Left lung (tissue), 10 donors: ENCODE data around the gene BRSK1. TPM values are rescaled to one million over a fixed set of nuclear protein-coding genes. Genes with fewer than 3 reads are reported as not detected.
A peak's percentile ranks its signal among the peaks of the same experiment; 100 is the strongest.

Experiments used
- ATAC-seq: fragments of 200-7000 bp; cut with Tn5 transposase; one replicate; pipeline ENCODE4 v1.9.1; 2020; ENCODE audit warnings: moderate library complexity
- DNase-seq, 4 donors: peaks; one replicate each; pipeline ENCODE4 v3.0.0-alpha.2; 2013 to 2020
- H3K27ac ChIP-seq, 2 donors: fragments of 200-600 bp; sonication (generic) in 1 of 2; one replicate each; pipeline versions ENCODE4 v1.5.0 to v1.8.0; 2020 to 2021
- H3K27me3 ChIP-seq, 2 donors: fragments of 200-600 bp; sonication (generic) in 1 of 2; one replicate each; pipeline versions ENCODE4 v1.5.0 to v1.8.0; 2020 to 2021
- H3K36me3 ChIP-seq, 2 donors: fragments of 200-600 bp; sonication (generic) in 1 of 2; one replicate each; pipeline versions ENCODE4 v1.5.0 to v1.8.0; 2020 to 2021
- H3K4me1 ChIP-seq, 2 donors: fragments of 200-600 bp; one replicate each; pipeline ENCODE4 v1.8.0; 2021
- H3K4me3 ChIP-seq, 2 donors: fragments of 200-600 bp; sonication (generic) in 1 of 2; one replicate each; pipeline versions ENCODE4 v1.5.0 to v1.8.0; 2020 to 2021; ENCODE audit warnings: mild to moderate bottlenecking in 1 of 2
- H3K9me3 ChIP-seq, 2 donors: fragments of 200-600 bp; sonication (generic) in 1 of 2; one replicate each; pipeline versions ENCODE4 v1.5.0 to v1.8.0; 2020 to 2021
- intact Hi-C, 2 donors: fragments of 100-400 bp; cut with DNase I; formaldehyde crosslinking; loops; one replicate each; pipeline versions ENCODE4 v1.11.2 to v1.14.2; 2022
- polyA plus RNA-seq, 6 donors: library from polyadenylated mRNA; unstranded; fragments of 120-200 nt; gene quantifications; one replicate each; pipeline ENCODE4 v1.2.1, GENCODE V29; 2013; ENCODE audit not compliant: insufficient read length in 6 of 6
- total RNA-seq, 2 donors: library from RNA; stranded (reverse); fragmentation: NEBNext Ultra II Directional; extraction: Animal tissue kit (Norgen Biotek cat#: 25700); gene quantifications; one replicate each; pipeline ENCODE4 v1.2.1, GENCODE V29; 2021
- TF ChIP-seq, protein P1 (sequence below), 2 donors: fragments of 200-600 bp; sonication (generic) in 1 of 2; IDR thresholded peaks; one replicate each; pipeline versions ENCODE4 v1.5.0 to v1.8.0; 2021; ENCODE audit warnings: antibody characterized with exemption in 2 of 2
- donor health status: DM: no; HTN: yes; CAD: no.
- donor health status: DM: no; HTN: no; CAD: no.

BRSK1 gene
- total and polyA plus RNA-seq, 8 donors = 2.2 to 18.1 (median 13.6) TPM

DNA sequence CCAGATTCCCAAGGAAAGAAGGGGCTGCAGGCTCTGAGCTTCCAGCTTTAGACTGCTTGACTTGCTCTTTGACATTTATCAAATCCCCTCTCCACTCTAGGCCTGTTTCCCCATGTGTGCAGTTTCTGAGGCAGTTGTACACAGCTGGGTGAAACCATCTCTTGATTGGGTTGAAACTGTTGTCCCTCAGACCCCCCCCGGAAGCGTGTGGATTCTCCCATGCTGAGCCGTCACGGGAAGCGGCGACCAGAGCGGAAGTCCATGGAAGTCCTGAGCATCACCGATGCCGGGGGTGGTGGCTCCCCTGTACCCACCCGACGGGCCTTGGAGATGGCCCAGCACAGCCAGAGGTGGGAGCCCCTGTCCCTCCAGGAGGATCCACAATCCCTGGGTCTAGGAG is 19.7 kb downstream of the BRSK1 start:
- TF ChIP-seq, protein P1, sequence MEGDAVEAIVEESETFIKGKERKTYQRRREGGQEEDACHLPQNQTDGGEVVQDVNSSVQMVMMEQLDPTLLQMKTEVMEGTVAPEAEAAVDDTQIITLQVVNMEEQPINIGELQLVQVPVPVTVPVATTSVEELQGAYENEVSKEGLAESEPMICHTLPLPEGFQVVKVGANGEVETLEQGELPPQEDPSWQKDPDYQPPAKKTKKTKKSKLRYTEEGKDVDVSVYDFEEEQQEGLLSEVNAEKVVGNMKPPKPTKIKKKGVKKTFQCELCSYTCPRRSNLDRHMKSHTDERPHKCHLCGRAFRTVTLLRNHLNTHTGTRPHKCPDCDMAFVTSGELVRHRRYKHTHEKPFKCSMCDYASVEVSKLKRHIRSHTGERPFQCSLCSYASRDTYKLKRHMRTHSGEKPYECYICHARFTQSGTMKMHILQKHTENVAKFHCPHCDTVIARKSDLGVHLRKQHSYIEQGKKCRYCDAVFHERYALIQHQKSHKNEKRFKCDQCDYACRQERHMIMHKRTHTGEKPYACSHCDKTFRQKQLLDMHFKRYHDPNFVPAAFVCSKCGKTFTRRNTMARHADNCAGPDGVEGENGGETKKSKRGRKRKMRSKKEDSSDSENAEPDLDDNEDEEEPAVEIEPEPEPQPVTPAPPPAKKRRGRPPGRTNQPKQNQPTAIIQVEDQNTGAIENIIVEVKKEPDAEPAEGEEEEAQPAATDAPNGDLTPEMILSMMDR (IDR thresholded peaks at IDR 0.05) = no peak
- Histone ChIP-seq H3K4me3 (no peak overlapping the region), H3K27ac (no peak overlapping the region), H3K27me3 (peaks cover 0 to 5% of the 10 kb centered on the region in 2 donors), H3K4me1 (peaks cover 0 to 10% of the 10 kb centered on the region in 2 donors), H3K9me3 (no peaks in the 10 kb centered on the region), H3K36me3 (no peaks in the 10 kb centered on the region)
- DNase-seq (no peak), ATAC-seq (no peak)
- intact Hi-C loops = loop anchor here in 1 of 2 donors (10.0 kb wide), 1 partner anchor 81 kb away; the partner anchor contains the start of genes RPL28 and TMEM238

DNA sequence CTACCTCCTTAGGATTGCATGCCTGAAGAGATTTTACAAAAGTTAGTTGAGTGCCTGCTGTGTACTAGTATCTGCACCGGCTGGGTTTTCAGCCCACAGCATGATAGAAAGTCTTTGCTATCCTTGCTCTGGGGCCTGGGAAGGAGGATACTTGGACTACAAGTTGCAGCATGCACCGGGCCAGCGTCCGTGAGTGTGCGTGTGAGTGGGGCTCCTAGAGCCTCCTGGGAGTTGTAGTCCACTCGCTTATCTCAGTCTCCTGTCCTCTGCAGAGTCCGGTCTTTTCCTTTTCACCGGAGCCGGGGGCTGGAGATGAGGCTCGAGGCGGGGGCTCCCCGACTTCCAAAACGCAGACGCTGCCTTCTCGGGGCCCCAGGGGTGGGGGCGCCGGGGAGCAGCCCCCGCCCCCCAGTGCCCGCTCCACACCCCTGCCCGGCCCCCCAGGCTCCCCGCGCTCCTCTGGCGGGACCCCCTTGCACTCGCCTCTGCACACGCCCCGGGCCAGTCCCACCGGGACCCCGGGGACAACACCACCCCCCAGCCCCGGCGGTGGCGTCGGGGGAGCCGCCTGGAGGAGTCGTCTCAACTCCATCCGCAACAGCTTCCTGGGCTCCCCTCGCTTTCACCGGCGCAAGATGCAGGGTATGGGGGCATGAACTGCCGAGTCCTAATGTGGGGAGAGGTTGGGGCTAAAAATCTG is 20.6 kb downstream of the BRSK1 start:
- no peak for DNase-seq
- Histone ChIP-seq H3K27me3 (peaks cover 0 to 5% of the 10 kb centered on the region in 2 donors), H3K9me3 (no peaks in the 10 kb centered on the region), H3K36me3 (no peaks in the 10 kb centered on the region), H3K27ac (no peak overlapping the region), H3K4me3 (no peak overlapping the region), H3K4me1 (peaks cover 0 to 10% of the 10 kb centered on the region in 2 donors)
- ATAC-seq = no peak
- TF ChIP-seq, protein P1 (IDR thresholded peaks at IDR 0.05) = no peak
- intact Hi-C loops = loop anchor here in 1 of 2 donors (10.0 kb wide), 1 partner anchor 80 kb away; the partner anchor contains the start of genes RPL28 and TMEM238

DNA sequence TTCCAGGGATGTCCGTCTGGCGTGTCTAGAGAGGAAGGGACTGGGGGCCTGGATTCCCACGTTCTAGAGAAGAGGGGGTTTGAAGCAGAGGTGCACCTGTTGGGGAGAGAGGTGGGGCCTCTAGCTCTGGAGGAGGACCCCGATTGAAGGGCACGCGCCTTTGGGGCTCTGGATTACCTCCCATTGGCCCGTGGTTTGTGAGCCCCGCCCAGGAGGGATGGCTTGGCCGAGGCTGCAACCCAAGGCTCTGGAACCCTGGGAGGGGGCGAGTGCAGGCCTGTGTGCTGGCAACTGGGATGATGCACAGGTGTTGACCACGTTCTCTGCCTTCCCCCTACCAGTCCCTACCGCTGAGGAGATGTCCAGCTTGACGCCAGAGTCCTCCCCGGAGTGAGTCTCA is 21.2 kb downstream of the BRSK1 start:
- no peak for ATAC-seq
- intact Hi-C loops = loop anchor here in 1 of 2 donors (10.0 kb wide), 1 partner anchor 80 kb away; the partner anchor contains the start of genes RPL28 and TMEM238
- Histone ChIP-seq H3K36me3 (no peaks in the 10 kb centered on the region), H3K9me3 (no peaks in the 10 kb centered on the region), H3K27me3 (no peaks in the 10 kb centered on the region), H3K4me3 (no peak overlapping the region), H3K4me1 (peaks cover 0 to 10% of the 10 kb centered on the region in 2 donors), H3K27ac (no peak overlapping the region)
- no peak for DNase-seq
- TF ChIP-seq, protein P1 (IDR thresholded peaks at IDR 0.05) = no peak

DNA sequence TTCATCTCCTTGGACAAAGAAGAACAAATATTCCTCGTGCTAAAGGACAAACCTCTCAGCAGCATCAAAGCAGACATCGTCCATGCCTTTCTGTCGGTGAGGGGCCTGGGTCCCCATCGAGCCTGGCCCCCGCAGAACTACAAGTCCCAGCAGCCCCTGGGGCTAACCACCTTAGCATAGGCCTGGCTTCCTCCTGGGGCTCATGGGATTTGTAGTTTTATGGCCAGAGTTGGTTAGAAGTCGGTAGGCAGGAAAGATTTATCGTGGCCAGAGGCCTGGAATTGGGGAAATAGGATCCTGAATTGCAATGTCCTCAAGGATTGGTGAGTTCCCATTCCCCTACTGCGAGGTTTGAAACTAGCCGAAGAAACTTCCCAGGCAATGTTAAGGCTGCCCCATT is 21.7 kb downstream of the BRSK1 start:
- H3K4me1 ChIP-seq = peaks cover 0 to 10% of the 10 kb centered on the region in 2 donors
- no peak overlapping the region for H3K4me3 ChIP-seq
- intact Hi-C loops = loop anchor here in 1 of 2 donors (10.0 kb wide), 1 partner anchor 79 kb away; the partner anchor contains the start of genes RPL28 and TMEM238
- no peak overlapping the region for H3K27ac ChIP-seq
- H3K36me3 ChIP-seq = no peaks in the 10 kb centered on the region
- no peaks in the 10 kb centered on the region for H3K9me3 ChIP-seq
- ATAC-seq (peak; percentile 62), DNase-seq (no peak)
- TF ChIP-seq, protein P1 (IDR thresholded peaks at IDR 0.05) = no peak
- H3K27me3 ChIP-seq = no peaks in the 10 kb centered on the region

DNA sequence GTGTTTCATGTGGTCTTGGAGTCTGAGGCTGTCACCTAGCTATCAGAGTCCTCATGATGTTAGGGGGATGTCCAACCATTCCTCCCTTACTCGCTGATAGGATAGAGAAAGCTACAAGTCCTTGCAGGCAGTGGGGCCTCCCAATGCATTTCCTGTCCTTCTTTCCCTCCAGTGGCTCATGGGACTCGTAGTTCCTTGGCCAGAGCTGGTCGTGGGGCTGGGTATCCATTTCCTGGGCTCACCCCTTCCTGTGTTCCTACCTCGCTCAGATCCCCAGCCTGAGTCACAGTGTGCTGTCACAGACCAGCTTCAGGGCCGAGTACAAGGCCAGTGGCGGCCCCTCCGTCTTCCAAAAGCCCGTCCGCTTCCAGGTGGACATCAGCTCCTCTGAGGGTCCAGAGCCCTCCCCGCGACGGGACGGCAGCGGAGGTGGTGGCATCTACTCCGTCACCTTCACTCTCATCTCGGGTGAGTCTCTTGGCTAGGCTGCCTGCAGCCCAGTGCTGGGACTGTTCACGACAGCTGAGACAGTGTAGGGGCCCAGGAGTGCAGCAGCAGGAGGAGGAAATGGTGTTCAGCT is 22.3 kb downstream of the BRSK1 start:
- no peaks in the 10 kb centered on the region for H3K36me3 ChIP-seq
- no peaks in the 10 kb centered on the region for H3K9me3 ChIP-seq
- DNase-seq (no peak), ATAC-seq (no peak)
- intact Hi-C loops = loop anchor here in 1 of 2 donors (10.0 kb wide), 1 partner anchor 79 kb away; the partner anchor contains the start of genes RPL28 and TMEM238
- TF ChIP-seq, protein P1 (IDR thresholded peaks at IDR 0.05) = no peak
- H3K4me3 ChIP-seq = no peak overlapping the region
- H3K27ac ChIP-seq = no peak overlapping the region
- H3K4me1 ChIP-seq = peaks cover 0 to 10% of the 10 kb centered on the region in 2 donors
- no peaks in the 10 kb centered on the region for H3K27me3 ChIP-seq
